Endothelial cell (in vitro differentiated cells): Measurements from ENCODE around the gene C16orf92. TPM values are rescaled to one million over a fixed set of nuclear protein-coding genes. Genes with fewer than 3 reads are reported as not detected.

Source experiments
- DNase-seq: peaks from one replicate; pipeline ENCODE4 v3.0.0; 2021; ENCODE audit warnings: low spot score
- H3K27ac Mint-ChIP-seq: one replicate; pipeline ENCODE4 v1.8.0; 2021; ENCODE audit warnings: mixed read lengths, inconsistent platforms; ENCODE audit not compliant: unreplicated experiment
- H3K27me3 Mint-ChIP-seq: one replicate; pipeline ENCODE4 v1.8.0; 2021; ENCODE audit warnings: mild to moderate bottlenecking, moderate library complexity, mixed read lengths, inconsistent platforms; ENCODE audit not compliant: unreplicated experiment
- H3K36me3 Mint-ChIP-seq: one replicate; pipeline ENCODE4 v1.8.0; 2021; ENCODE audit warnings: mild to moderate bottlenecking, low read depth, mixed read lengths, inconsistent platforms; ENCODE audit not compliant: unreplicated experiment
- H3K4me1 Mint-ChIP-seq: one replicate; pipeline ENCODE4 v1.8.0; 2021; ENCODE audit warnings: mild to moderate bottlenecking, mixed read lengths, inconsistent platforms; ENCODE audit not compliant: unreplicated experiment
- H3K4me3 Mint-ChIP-seq: one replicate; pipeline ENCODE4 v1.8.0; 2021; ENCODE audit warnings: mild to moderate bottlenecking, mixed read lengths, inconsistent platforms; ENCODE audit not compliant: unreplicated experiment
- H3K9me3 Mint-ChIP-seq: one replicate; pipeline ENCODE4 v1.8.0; 2021; ENCODE audit warnings: mixed read lengths, inconsistent platforms; ENCODE audit not compliant: unreplicated experiment
- CTCF ChIP-seq: fragments of 200-600 bp; sonication (generic); IDR thresholded peaks from one replicate; pipeline ENCODE4 v1.5.0; 2021; ENCODE audit warnings: antibody characterized with exemption; ENCODE audit not compliant: unreplicated experiment
- total RNA-seq: library from RNA; stranded (reverse); fragmentation: NEBNext Ultra II Directional; extraction: Animal tissue kit (Norgen Biotek cat#: 25700); gene quantifications from one replicate; pipeline ENCODE4 v1.2.1, GENCODE V29; 2021; ENCODE audit not compliant: unreplicated experiment

C16orf92 gene
- total RNA-seq, 1 donor from 2014 or later, result not detected

- H3K27ac Mint-ChIP-seq, result peak within 1 kb of the TSS; percentile 90
- peak; percentile 94 for DNase-seq
- peak within 1 kb of the TSS; percentile 92 for H3K4me3 Mint-ChIP-seq
- no peak for TF ChIP-seq CTCF
- peaks cover 12% of the 10 kb centered on the region for H3K27me3 Mint-ChIP-seq
- H3K4me1 Mint-ChIP-seq, result peaks cover 14% of the 10 kb centered on the region
- no peaks in the 10 kb centered on the region for H3K9me3 Mint-ChIP-seq
- H3K36me3 Mint-ChIP-seq, result peaks cover 33% of the 10 kb centered on the region
Observed at GRCh38 chr16:30065102-30065942, 42.3 kb downstream of the C16orf92 start, which contains the start of gene ALDOA. TSS of gene ALDOA (plus strand) at chr16:30065760. CDS start at chr16:30066898, 1,138 bp downstream.

- H3K4me3 Mint-ChIP-seq, result peak overlapping the region; percentile 92
- peaks cover 28% of the 10 kb centered on the region for H3K36me3 Mint-ChIP-seq
- peaks cover 10% of the 10 kb centered on the region for H3K27me3 Mint-ChIP-seq
- H3K4me1 Mint-ChIP-seq, result peaks cover 14% of the 10 kb centered on the region
- no peaks in the 10 kb centered on the region for H3K9me3 Mint-ChIP-seq
- DNase-seq, result no peak
- H3K27ac Mint-ChIP-seq, result peak overlapping the region; percentile 88
- no peak for TF ChIP-seq CTCF
Observed at GRCh38 chr16:30065943-30066760, 43.2 kb downstream of the C16orf92 start.

- Mint-ChIP-seq H3K9me3 (no peaks in the 10 kb centered on the region), H3K36me3 (peaks cover 28% of the 10 kb centered on the region), H3K27me3 (peaks cover 10% of the 10 kb centered on the region), H3K4me3 (peak overlapping the region; percentile 92), H3K27ac (peak overlapping the region; percentile 88), H3K4me1 (peaks cover 14% of the 10 kb centered on the region)
- no peak for TF ChIP-seq CTCF
- no peak for DNase-seq
Observed at GRCh38 chr16:30066761-30067583, 44.0 kb downstream of the C16orf92 start.

- Mint-ChIP-seq H3K36me3 (peaks cover 31% of the 10 kb centered on the region), H3K4me1 (peaks cover 14% of the 10 kb centered on the region), H3K9me3 (no peaks in the 10 kb centered on the region), H3K27ac (peak overlapping the region; percentile 30), H3K4me3 (peak overlapping the region; percentile 92), H3K27me3 (peaks cover 10% of the 10 kb centered on the region)
- no peak for DNase-seq
- no peak for TF ChIP-seq CTCF
Observed at GRCh38 chr16:30067584-30067916, 44.6 kb downstream of the C16orf92 start.
